SK-N-SH (cell line): ENCODE measurements around the gene MAP3K3. TPM values are rescaled to one million over a fixed set of nuclear protein-coding genes. Genes with fewer than 3 reads are reported as not detected.

Source experiments
- CTCF ChIA-PET: fragments of 300-600, 350-600 bp; formaldehyde crosslinking; extraction: SDS; loops from one replicate; lab custom pipeline; 2021; lab: Yijun Ruan, JAX
- POLR2A ChIA-PET: fragments of 350-600 bp; sonication (Branson Sonifier 250); formaldehyde crosslinking; extraction: SDS; loops from one replicate; lab custom pipeline; 2020; ENCODE audit warnings: antibody characterized with exemption, inconsistent platforms; lab: Yijun Ruan, JAX
- DNase-seq: peaks from one replicate; pipeline ENCODE4 v3.0.0; 2012
- H2AFZ ChIP-seq: fragments of 200-600 bp; sonication (generic); 2 replicates; pipeline ENCODE4 v1.8.1; 2016; ENCODE audit warnings: antibody characterized with exemption, mild to moderate bottlenecking, low read depth
- H3F3A ChIP-seq: fragments of 200-600 bp; sonication (generic); replicated peaks from 2 replicates; pipeline ENCODE3; 2016; ENCODE audit warnings: antibody characterized with exemption, mild to moderate bottlenecking; ENCODE audit not compliant: insufficient read depth
- H3K27ac ChIP-seq, 2 experiments: fragments of 200-500 bp in 1 of 2; fragments of 200-600 bp in 1 of 2; sonication (Bioruptor generic) in 1 of 2; sonication (generic), shearing (Covaris generic) in 1 of 2; 2 replicates each; pipeline versions ENCODE4 v1.5.1 to v1.6.1; 2014 to 2016; ENCODE audit warnings: low read depth in 2 of 2, inconsistent platforms in 1 of 2, low read length in 1 of 2, mild to moderate bottlenecking in 1 of 2, mixed read lengths in 1 of 2
- H3K27me3 ChIP-seq: fragments of 200-600 bp; sonication (generic), shearing (Covaris generic); 2 replicates; pipeline ENCODE4 v1.6.1; 2016; ENCODE audit warnings: mixed run types; ENCODE audit not compliant: insufficient read depth
- H3K36me3 ChIP-seq, 2 experiments: fragments of 200-500 bp in 1 of 2; fragments of 200-600 bp in 1 of 2; sonication (Bioruptor generic) in 1 of 2; sonication (generic) in 1 of 2; replicated peaks in 1 of 2; 2 replicates each; pipeline versions ENCODE3 to v1.5.1; 2014 to 2016; ENCODE audit warnings: low read length in 1 of 2, mild to moderate bottlenecking in 1 of 2; ENCODE audit not compliant: insufficient read depth in 2 of 2, control insufficient read depth in 1 of 2
- H3K4me1 ChIP-seq, 2 experiments: fragments of 200-500 bp in 1 of 2; fragments of 200-600 bp in 1 of 2; sonication (Bioruptor generic) in 1 of 2; sonication (generic), shearing (Covaris generic) in 1 of 2; 2 replicates each; pipeline versions ENCODE4 v1.5.1 to v1.6.1; 2014 to 2016; ENCODE audit warnings: low read depth in 1 of 2, low read length in 1 of 2, mixed run types in 1 of 2; ENCODE audit not compliant: insufficient read depth in 2 of 2, control insufficient read depth in 1 of 2
- H3K4me2 ChIP-seq: fragments of 200-600 bp; sonication (generic), shearing (Covaris generic); 2 replicates; pipeline ENCODE4 v1.6.1; 2017; ENCODE audit warnings: mixed run types
- H3K4me3 ChIP-seq, 2 experiments: fragments of 200-500 bp in 1 of 2; fragments of 200-600 bp in 1 of 2; sonication (Bioruptor generic) in 1 of 2; sonication (generic), shearing (Covaris generic) in 1 of 2; 2 replicates each; pipeline versions ENCODE4 v1.5.1 to v1.8.1; 2014 to 2016; ENCODE audit warnings: low read depth in 2 of 2, inconsistent platforms in 1 of 2, low read length in 1 of 2, mild to moderate bottlenecking in 1 of 2, mixed read lengths in 1 of 2, moderate library complexity in 1 of 2
- H3K79me2 ChIP-seq: fragments of 200-600 bp; sonication (generic); 2 replicates; pipeline ENCODE4 v1.8.1; 2017; ENCODE audit warnings: mild to moderate bottlenecking; ENCODE audit not compliant: insufficient read depth
- H3K9ac ChIP-seq: fragments of 200-600 bp; sonication (generic); 2 replicates; pipeline ENCODE4 v1.6.1; 2017; ENCODE audit warnings: mixed run types
- H3K9me2 ChIP-seq: fragments of 200-600 bp; sonication (generic); 2 replicates; pipeline ENCODE4 v1.6.1; 2017; ENCODE audit warnings: mixed run types
- H3K9me3 ChIP-seq: fragments of 200-600 bp; sonication (generic); 2 replicates; pipeline ENCODE4 v1.6.1; 2017; ENCODE audit warnings: mixed run types, mild to moderate bottlenecking, moderate library complexity
- H4K20me1 ChIP-seq: fragments of 200-600 bp; sonication (generic); 2 replicates; pipeline ENCODE4 v1.6.1; 2017; ENCODE audit warnings: mild to moderate bottlenecking, mixed run types; ENCODE audit not compliant: insufficient read depth
- ELF1 ChIP-seq: IDR thresholded peaks from 2 replicates; pipeline ENCODE4 v1.4.0; 2012
- FOSL2 ChIP-seq: IDR thresholded peaks from 2 replicates; pipeline ENCODE4 v1.4.0; 2012; ENCODE audit warnings: low read depth, mild to moderate bottlenecking, moderate library complexity, borderline replicate concordance
- GABPA ChIP-seq: IDR thresholded peaks from 2 replicates; pipeline ENCODE4 v1.4.0; 2012; ENCODE audit warnings: low read depth, mild to moderate bottlenecking
- GATA2 ChIP-seq: sonication (generic); formaldehyde crosslinking; IDR thresholded peaks from 2 replicates; pipeline ENCODE4 v1.5.0; 2020; ENCODE audit warnings: mild to moderate bottlenecking, missing genetic modification reagents
- MEF2A ChIP-seq: IDR thresholded peaks from 2 replicates; pipeline ENCODE4 v1.4.0; 2012; ENCODE audit warnings: low read depth, borderline replicate concordance
- MXI1 ChIP-seq: IDR thresholded peaks from 2 replicates; pipeline ENCODE4 v1.6.1; 2012; ENCODE audit warnings: mild to moderate bottlenecking, low read depth, low read length, improper control_type of control experiment
- NRF1 ChIP-seq: IDR thresholded peaks from 2 replicates; pipeline ENCODE4 v1.6.1; 2012; ENCODE audit warnings: low read depth, mild to moderate bottlenecking, low read length
- POLR2AphosphoS5 ChIP-seq: IDR thresholded peaks from 2 replicates; pipeline ENCODE4 v1.6.1; 2012; ENCODE audit warnings: low read depth, low read length
- RAD21 ChIP-seq: IDR thresholded peaks from 2 replicates; pipeline ENCODE4 v1.6.1; 2012; ENCODE audit warnings: mild to moderate bottlenecking, low read length
- RCOR1 ChIP-seq: fragments of 150-350 bp; IDR thresholded peaks from 2 replicates; pipeline ENCODE4 v1.6.1; 2017; ENCODE audit warnings: antibody characterized with exemption, low read length
- RFX5 ChIP-seq: IDR thresholded peaks from 2 replicates; pipeline ENCODE4 v1.6.1; 2012; ENCODE audit warnings: mild to moderate bottlenecking, improper control_type of control experiment, low read length
- RXRA ChIP-seq: IDR thresholded peaks from 2 replicates; pipeline ENCODE4 v1.4.0; 2012; ENCODE audit warnings: low read depth, mild to moderate bottlenecking, borderline replicate concordance
- SIN3A ChIP-seq: IDR thresholded peaks from 2 replicates; pipeline ENCODE4 v1.6.1; 2012; ENCODE audit warnings: low read depth, mild to moderate bottlenecking, low read length, moderate library complexity, borderline replicate concordance
- TAF1 ChIP-seq: IDR thresholded peaks from 2 replicates; pipeline ENCODE4 v1.6.1; 2012; ENCODE audit warnings: low read depth, mild to moderate bottlenecking, low read length, moderate library complexity, borderline replicate concordance
- TEAD4 ChIP-seq: IDR thresholded peaks from 2 replicates; pipeline ENCODE4 v1.4.0; 2012; ENCODE audit warnings: mild to moderate bottlenecking, borderline replicate concordance; ENCODE audit not compliant: insufficient read depth
- USF1 ChIP-seq: IDR thresholded peaks from 2 replicates; pipeline ENCODE4 v1.4.0; 2012; ENCODE audit warnings: low read depth, borderline replicate concordance
- WGBS: methylation state at CpG from one replicate; pipeline ENCODE4 v1.1.6; 2017; ENCODE audit warnings: low lambda C conversion rate; 5-methylcytosine and 5-hydroxymethylcytosine counted together
- polyA plus RNA-seq, 3 experiments: library from polyadenylated mRNA; depleted of rRNA; stranded (reverse); fragments of >200 nt; gene quantifications; 2 replicates each; pipeline ENCODE4 v1.2.3, GENCODE V29; 2012
- TF ChIP-seq, protein P1 (sequence below): fragments of 200-600 bp; sonication (generic); IDR thresholded peaks from 2 replicates; pipeline ENCODE4 v1.6.1; 2017; ENCODE audit warnings: antibody characterized with exemption, mild to moderate bottlenecking, moderate library complexity

Gene MAP3K3
- polyA plus RNA-seq, 1 of the 3 experiments (the other 2 are of a cell fraction): 25.3 TPM

DNA sequence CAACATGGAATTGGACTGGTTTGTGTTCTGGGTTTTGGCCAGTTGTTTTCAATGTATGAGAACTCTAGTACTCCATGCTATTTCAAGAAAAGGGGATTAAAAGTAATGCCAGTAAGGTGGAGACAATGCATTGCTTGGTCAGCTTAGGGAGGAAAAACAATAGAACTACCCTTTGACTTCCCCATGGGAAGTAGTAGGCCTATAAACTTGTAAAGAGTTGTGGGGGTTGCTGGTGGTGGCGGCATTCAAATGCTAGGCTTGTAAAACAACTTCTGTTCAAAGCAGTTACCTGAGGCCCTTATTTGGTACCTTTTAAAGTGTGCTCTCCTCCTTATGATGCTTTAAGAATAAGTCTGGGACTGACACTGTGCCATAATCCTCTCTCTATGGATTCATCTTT is 9.4 kb downstream of the MAP3K3 start:
- peaks cover 24 to 33% of the 10 kb centered on the region in 2 experiments for H3K36me3 ChIP-seq
- peaks cover 15% of the 10 kb centered on the region for H4K20me1 ChIP-seq
- 100% methylated on average over 1 of the region's 1 CpG for whole genome bisulfite sequencing
- no peak overlapping the region for H3K4me3 ChIP-seq
- H3K4me1 ChIP-seq: peaks cover 4 to 9% of the 10 kb centered on the region in 2 experiments; a peak in 2 of 4 replicates
- no peak for DNase-seq
- no peak overlapping the region for H3K27ac ChIP-seq
- TF ChIP-seq RAD21 (no peak), NRF1 (no peak), GABPA (no peak), RXRA (no peak), RFX5 (no peak), USF1 (no peak), POLR2AphosphoS5 (no peak), ELF1 (no peak), RCOR1 (no peak)
- TF ChIP-seq, all 33 proteins: peak for 0
- no peaks in the 10 kb centered on the region for H3K9me3 ChIP-seq
- CTCF ChIA-PET: interaction anchor here (0.6 to 11.7 kb wide), 2 partner anchors 20 to 212 kb away, joined by 3 to 120 read pairs; no protein-coding TSS in a partner anchor
- H3K9ac ChIP-seq: no peak overlapping the region
- no peaks in the 10 kb centered on the region for H3K9me2 ChIP-seq
- H2AFZ ChIP-seq: no peak overlapping the region
- no peaks in the 10 kb centered on the region for H3K27me3 ChIP-seq
- H3K79me2 ChIP-seq: peaks cover 59% of the 10 kb centered on the region
- H3F3A ChIP-seq: no peaks in the 10 kb centered on the region
- no peak overlapping the region for H3K4me2 ChIP-seq
- POLR2A ChIA-PET: no interaction called here

DNA sequence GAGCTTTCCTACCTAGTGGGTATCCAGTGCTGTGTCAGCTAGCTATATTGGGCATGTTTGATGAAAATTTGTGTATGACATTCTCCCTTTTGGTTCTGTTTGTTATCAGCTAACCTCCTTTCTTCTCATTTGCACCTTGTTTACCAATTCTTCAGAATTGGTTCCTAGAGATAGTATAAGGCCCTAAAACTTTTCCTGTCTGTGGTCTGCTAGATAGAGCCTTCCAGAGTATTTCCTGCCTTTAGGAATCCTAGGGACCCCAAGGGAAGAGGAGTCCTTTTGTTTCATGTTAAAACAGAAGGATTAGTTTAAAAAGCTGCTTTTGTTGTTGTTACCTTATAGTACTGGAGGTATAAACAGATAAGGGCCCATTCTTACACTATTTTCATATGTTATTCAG is 11.5 kb downstream of the MAP3K3 start:
- CTCF ChIA-PET: interaction anchor here (1.0 to 1.8 kb wide), 5 partner anchors 14 to 208 kb away, joined by 3 to 5 read pairs (median 5); no protein-coding TSS in a partner anchor
- peaks cover 36 to 40% of the 10 kb centered on the region in 2 experiments for H3K36me3 ChIP-seq

More for the DNA sequence above, 11.5 kb downstream of the MAP3K3 start:
- no peak for DNase-seq
- H3K27ac ChIP-seq: no peak overlapping the region
- POLR2A ChIA-PET: interaction anchor here (0.6 kb wide), 1 partner anchor 61 kb away, joined by 5 read pairs; no protein-coding TSS in a partner anchor
- H4K20me1 ChIP-seq: peaks cover 6% of the 10 kb centered on the region
- no peak overlapping the region for H2AFZ ChIP-seq
- no peak overlapping the region for H3K4me2 ChIP-seq
- no peak overlapping the region for H3K9ac ChIP-seq
- TF ChIP-seq TAF1: no peak
- TF ChIP-seq SIN3A: no peak
- no peak for TF ChIP-seq MEF2A
- TF ChIP-seq TEAD4: no peak
- TF ChIP-seq RCOR1: no peak
- no peak for TF ChIP-seq NRF1
- no peak for TF ChIP-seq GATA2 (CRISPR knock-in tag)
- TF ChIP-seq GABPA: no peak
- TF ChIP-seq, protein P1, sequence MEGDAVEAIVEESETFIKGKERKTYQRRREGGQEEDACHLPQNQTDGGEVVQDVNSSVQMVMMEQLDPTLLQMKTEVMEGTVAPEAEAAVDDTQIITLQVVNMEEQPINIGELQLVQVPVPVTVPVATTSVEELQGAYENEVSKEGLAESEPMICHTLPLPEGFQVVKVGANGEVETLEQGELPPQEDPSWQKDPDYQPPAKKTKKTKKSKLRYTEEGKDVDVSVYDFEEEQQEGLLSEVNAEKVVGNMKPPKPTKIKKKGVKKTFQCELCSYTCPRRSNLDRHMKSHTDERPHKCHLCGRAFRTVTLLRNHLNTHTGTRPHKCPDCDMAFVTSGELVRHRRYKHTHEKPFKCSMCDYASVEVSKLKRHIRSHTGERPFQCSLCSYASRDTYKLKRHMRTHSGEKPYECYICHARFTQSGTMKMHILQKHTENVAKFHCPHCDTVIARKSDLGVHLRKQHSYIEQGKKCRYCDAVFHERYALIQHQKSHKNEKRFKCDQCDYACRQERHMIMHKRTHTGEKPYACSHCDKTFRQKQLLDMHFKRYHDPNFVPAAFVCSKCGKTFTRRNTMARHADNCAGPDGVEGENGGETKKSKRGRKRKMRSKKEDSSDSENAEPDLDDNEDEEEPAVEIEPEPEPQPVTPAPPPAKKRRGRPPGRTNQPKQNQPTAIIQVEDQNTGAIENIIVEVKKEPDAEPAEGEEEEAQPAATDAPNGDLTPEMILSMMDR: no peak
- TF ChIP-seq MXI1: no peak
- no peak for TF ChIP-seq ELF1
- no peak for TF ChIP-seq RXRA
- TF ChIP-seq FOSL2: no peak
- H3F3A ChIP-seq: no peaks in the 10 kb centered on the region
- H3K9me2 ChIP-seq: no peaks in the 10 kb centered on the region
- H3K4me3 ChIP-seq: no peak overlapping the region
- no peaks in the 10 kb centered on the region for H3K27me3 ChIP-seq
- H3K9me3 ChIP-seq: no peaks in the 10 kb centered on the region
- peaks cover 0 to 3% of the 10 kb centered on the region in 2 experiments; a peak in 1 of 4 replicates for H3K4me1 ChIP-seq
- H3K79me2 ChIP-seq: peaks cover 38% of the 10 kb centered on the region
